ENCODE measurements around the gene HOXA10.

HOXA10 gene

DNA sequence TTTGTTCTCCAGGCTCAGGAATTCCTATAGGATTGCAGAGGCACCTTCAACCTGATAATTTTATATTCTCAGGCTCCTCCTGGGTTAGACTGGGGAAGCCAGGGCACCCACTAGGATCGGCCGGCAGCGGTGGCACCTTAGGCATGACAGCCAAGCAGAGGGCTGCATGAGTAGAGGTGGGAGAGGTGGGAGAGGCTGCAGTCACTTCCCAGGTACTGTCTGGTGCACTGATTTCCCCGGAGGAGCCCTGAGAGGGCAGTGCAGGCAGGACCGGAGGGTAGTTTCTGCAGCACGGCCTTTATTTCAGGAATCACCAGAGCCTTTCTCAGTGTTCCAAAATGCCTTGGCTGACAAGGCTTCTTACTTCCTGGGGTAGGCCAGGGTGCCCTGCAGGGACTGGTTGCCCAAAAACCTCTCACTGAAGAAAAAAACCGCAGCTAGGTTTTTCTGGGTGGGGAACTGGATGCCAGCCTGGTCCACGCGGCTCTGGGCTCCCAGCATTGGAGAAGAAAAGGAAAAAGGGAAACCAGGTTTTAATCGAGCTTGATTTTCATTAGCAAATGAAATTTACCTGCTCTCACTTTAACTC lies 29.3 kb upstream of the HOXA10 start:
- TF ChIP-seq, protein P1, sequence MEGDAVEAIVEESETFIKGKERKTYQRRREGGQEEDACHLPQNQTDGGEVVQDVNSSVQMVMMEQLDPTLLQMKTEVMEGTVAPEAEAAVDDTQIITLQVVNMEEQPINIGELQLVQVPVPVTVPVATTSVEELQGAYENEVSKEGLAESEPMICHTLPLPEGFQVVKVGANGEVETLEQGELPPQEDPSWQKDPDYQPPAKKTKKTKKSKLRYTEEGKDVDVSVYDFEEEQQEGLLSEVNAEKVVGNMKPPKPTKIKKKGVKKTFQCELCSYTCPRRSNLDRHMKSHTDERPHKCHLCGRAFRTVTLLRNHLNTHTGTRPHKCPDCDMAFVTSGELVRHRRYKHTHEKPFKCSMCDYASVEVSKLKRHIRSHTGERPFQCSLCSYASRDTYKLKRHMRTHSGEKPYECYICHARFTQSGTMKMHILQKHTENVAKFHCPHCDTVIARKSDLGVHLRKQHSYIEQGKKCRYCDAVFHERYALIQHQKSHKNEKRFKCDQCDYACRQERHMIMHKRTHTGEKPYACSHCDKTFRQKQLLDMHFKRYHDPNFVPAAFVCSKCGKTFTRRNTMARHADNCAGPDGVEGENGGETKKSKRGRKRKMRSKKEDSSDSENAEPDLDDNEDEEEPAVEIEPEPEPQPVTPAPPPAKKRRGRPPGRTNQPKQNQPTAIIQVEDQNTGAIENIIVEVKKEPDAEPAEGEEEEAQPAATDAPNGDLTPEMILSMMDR (IDR thresholded peaks at IDR 0.05; ENCODE audit: extremely low read depth, missing control alignments) = no peak
- DNase-seq (ENCODE audit: low spot score) = no peak

DNA sequence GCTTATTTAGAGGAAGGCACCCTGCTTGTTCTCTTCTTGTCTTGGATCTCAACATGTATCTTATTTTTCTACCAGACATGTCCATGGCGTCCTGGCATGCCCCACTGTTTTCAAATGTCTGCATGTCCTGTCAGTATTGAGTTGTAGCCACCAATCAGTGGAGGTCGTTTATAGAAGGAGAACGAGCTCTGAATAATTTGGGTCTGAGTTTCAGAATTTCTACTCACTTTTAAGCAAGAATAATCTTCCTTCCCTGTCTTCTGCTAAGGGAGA lies 28.7 kb upstream of the HOXA10 start:
- TF ChIP-seq, protein P1 (IDR thresholded peaks at IDR 0.05; ENCODE audit: extremely low read depth, missing control alignments) = no peak
- DNase-seq (ENCODE audit: low spot score) = no peak

DNA sequence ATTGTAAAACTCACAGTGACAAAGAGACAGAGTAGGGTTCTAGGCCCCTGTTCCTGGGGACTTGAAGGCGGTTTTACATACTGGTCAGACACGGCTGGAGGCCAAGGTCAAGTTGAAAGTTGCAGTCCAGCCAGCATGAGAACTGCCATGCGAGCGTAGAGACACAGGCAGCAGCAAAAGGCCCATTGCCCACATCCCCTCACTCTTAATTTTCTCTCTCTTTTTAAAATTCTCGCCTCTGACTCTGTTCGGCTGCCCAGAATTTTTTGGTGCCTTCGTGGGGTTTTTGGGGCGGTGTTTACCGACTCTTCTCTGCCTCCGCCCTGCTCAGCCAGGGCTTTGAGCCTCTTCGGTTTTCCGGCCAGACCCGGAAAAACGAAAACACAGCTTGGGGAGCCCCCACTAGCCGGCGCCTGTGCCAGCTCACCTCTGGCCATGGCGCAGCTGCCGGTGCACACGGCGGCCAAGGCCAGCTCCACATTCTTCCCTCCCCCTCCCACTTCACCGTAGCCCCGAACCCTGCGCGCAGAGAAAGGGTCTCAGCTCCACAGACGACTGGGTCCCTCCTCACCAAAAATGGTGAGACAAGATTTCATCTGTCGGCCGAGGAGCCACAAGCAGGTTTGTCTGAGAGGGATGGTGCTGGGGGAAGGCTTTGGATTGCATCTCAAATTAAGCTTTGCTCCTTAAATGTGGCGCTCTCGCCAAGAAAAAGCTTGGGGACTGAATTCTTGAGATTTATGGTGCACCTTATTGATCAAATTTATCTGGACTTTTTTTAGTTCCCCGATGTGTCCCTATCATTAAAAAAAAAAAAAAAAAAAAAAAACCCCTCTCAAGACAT lies 28.1 kb upstream of the HOXA10 start:
- no peak for DNase-seq (ENCODE audit: low spot score)
- TF ChIP-seq, protein P1 (IDR thresholded peaks at IDR 0.05; ENCODE audit: extremely low read depth, missing control alignments) = no peak

DNA sequence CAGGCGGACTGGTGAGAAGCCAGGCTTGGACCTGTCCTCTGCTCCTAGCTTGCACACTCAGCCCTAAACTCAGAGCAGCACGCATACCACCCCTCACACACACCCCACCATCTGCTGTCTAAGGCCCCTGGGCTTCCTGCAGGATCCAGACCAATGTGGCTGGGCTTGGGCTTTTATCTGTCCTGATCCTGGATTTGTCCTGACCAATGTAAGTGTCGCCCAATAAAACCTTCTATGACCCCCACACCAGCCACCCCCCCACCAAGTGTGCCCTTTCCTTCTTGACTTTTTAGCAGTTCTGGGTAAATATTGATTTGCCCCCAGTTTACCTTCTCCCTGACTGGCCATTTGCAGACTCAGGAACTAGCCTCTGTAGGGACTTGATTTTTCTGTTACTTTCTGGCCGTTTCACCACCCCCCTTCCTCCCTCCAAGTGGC lies 27.5 kb upstream of the HOXA10 start:
- DNase-seq (ENCODE audit: low spot score) = no peak
- TF ChIP-seq, protein P1 (IDR thresholded peaks at IDR 0.05; ENCODE audit: extremely low read depth, missing control alignments) = no peak

DNA sequence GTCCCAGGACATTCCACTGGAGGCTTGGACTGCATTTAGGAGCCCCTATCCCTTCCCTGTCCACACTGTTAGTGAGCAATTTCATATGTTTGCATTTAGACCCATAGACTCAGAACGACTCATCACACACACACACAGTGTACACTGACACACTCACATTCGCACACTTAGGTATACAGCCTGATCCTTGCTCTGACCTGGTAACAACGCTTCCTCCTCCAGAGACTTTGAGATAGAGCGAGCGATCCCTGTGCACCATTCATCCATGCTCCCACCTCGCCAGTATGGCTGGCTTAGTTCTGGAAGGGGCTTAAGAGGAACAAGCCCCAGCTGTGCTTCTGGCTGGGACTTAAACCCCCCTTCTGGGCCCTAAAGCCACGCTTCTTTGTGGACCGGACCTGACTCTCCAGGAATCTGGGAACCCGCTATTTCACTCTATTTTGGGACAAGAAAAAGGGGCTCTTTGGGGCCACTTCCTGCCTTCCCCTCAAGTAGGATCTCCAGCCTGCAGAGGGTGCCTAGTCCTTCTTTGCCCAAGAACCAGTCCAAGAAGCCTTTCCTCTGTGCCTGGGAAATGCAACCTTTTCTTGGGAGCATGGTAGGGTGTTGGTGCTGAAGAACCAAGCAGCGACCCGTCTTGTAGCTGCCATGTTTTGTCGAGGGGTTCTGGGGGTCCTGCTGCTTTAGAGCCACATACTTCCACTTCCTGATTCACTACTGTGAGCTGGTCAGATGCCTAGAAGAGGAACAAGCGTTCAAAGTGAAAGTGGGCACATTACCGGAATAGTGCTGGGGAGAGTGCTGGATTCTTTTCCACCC lies 26.9 kb upstream of the HOXA10 start:
- TF ChIP-seq, protein P1 (IDR thresholded peaks at IDR 0.05; ENCODE audit: extremely low read depth, missing control alignments) = no peak

DNA sequence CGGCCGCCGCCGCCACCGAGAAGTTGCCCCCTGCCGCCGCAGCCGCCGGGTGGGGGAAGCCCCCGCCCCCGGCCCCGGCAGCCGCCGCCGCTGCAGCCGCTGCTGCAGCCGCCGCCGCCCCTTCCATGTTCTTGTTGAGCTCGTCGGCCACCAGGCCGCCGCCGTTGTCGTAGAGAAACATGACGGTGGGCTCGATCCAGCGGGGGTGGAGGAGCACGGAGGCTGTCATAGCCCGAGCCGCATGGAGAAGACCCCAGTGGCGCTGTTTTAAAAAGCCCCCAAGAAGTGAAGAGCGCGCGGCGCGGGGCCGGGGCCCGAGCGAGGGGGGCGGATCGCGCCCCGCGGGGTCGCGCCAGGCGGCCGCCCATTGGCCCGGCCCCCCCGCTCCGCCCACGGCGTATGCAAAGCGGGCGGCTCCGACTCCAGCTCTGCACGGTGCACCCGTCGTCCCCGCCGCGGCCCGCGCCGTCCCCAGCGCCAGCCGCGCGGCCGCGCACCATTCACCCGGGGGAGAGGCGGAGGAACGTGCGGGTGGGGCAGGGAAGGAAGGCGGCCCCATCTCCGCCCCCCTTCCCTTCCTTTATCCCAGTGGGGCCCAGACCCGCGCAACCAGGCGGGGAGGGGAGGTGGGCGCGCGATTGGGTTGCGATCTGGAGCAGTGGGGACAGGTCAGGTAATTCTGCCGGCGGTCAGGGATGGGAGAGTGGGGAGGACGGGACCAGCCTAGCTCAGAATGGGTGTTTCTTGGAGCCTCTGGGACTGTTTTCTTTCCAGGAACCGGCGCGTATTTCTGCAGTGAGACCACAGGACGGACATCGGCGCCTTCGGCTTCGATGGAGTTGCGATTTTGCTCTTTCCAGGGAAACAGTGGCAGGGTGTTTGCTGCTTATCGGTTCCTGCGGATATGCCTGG lies 26.0 kb upstream of the HOXA10 start, which contains the start of gene HOXA13:
Gene HOXA13, minus strand, starts transcription at position 243 of the 912 bp plus-strand sequence. Its CDS starts 14 bp downstream, at position 229.
- DNase-seq (ENCODE audit: low spot score) = no peak
- TF ChIP-seq, protein P1 (IDR thresholded peaks at IDR 0.05; ENCODE audit: extremely low read depth, missing control alignments) = no peak

More for the DNA sequence above, 26.9 kb upstream of the HOXA10 start:
- no peak for DNase-seq (ENCODE audit: low spot score)

Measured in GM20000 (cell line).